ENCODE measurements around the gene SHC3.

The SHC3 gene

GRCh38 chr9:89046832-89047231 lies 131.8 kb downstream of the SHC3 start:
- TF ChIP-seq FOXP2 (optimal IDR thresholded peaks at IDR 0.05; ENCODE audit: borderline replicate concordance, extremely low read depth, extremely low read length, insufficient read depth) (no peak), POLR2AphosphoS5 (IDR thresholded peaks at IDR 0.05; ENCODE audit: low read depth, low read length) (no peak), SIN3A (IDR thresholded peaks at IDR 0.05; ENCODE audit: borderline replicate concordance, insufficient read depth, low read length) (no peak), REST (IDR thresholded peaks at IDR 0.05; ENCODE audit: insufficient read depth in 1 of 2, low read depth in 2 of 2, low read length in 2 of 2) (no peak), TAF1 (IDR thresholded peaks at IDR 0.05; ENCODE audit: borderline replicate concordance, insufficient read depth, low read length) (no peak)

- TF ChIP-seq TAF1 (IDR thresholded peaks at IDR 0.05; ENCODE audit: borderline replicate concordance, insufficient read depth, low read length), result no peak
- TF ChIP-seq SIN3A (IDR thresholded peaks at IDR 0.05; ENCODE audit: borderline replicate concordance, insufficient read depth, low read length), result no peak
- TF ChIP-seq POLR2AphosphoS5 (IDR thresholded peaks at IDR 0.05; ENCODE audit: low read depth, low read length), result no peak
- TF ChIP-seq FOXP2 (optimal IDR thresholded peaks at IDR 0.05; ENCODE audit: borderline replicate concordance, extremely low read depth, extremely low read length, insufficient read depth), result no peak
- no peak for TF ChIP-seq REST (IDR thresholded peaks at IDR 0.05; ENCODE audit: insufficient read depth in 1 of 2, low read depth in 2 of 2, low read length in 2 of 2)
Observed at GRCh38 chr9:89044881-89045280, 133.7 kb downstream of the SHC3 start.

- TF ChIP-seq POLR2AphosphoS5 (IDR thresholded peaks at IDR 0.05; ENCODE audit: low read depth, low read length) (no peak), FOXP2 (optimal IDR thresholded peaks at IDR 0.05; ENCODE audit: borderline replicate concordance, extremely low read depth, extremely low read length, insufficient read depth) (no peak), SIN3A (IDR thresholded peaks at IDR 0.05; ENCODE audit: borderline replicate concordance, insufficient read depth, low read length) (no peak), REST (IDR thresholded peaks at IDR 0.05; ENCODE audit: insufficient read depth in 1 of 2, low read depth in 2 of 2, low read length in 2 of 2) (no peak), TAF1 (IDR thresholded peaks at IDR 0.05; ENCODE audit: borderline replicate concordance, insufficient read depth, low read length) (no peak)
Observed at GRCh38 chr9:89044104-89044503, 134.5 kb downstream of the SHC3 start.

GRCh38 chr9:89042984-89043383 lies 135.6 kb downstream of the SHC3 start:
- TF ChIP-seq TAF1 (IDR thresholded peaks at IDR 0.05; ENCODE audit: borderline replicate concordance, insufficient read depth, low read length), result no peak
- no peak for TF ChIP-seq POLR2AphosphoS5 (IDR thresholded peaks at IDR 0.05; ENCODE audit: low read depth, low read length)
- no peak for TF ChIP-seq SIN3A (IDR thresholded peaks at IDR 0.05; ENCODE audit: borderline replicate concordance, insufficient read depth, low read length)
- no peak for TF ChIP-seq FOXP2 (optimal IDR thresholded peaks at IDR 0.05; ENCODE audit: borderline replicate concordance, extremely low read depth, extremely low read length, insufficient read depth)
- no peak for TF ChIP-seq REST (IDR thresholded peaks at IDR 0.05; ENCODE audit: insufficient read depth in 1 of 2, low read depth in 2 of 2, low read length in 2 of 2)

- no peak for TF ChIP-seq SIN3A (IDR thresholded peaks at IDR 0.05; ENCODE audit: borderline replicate concordance, insufficient read depth, low read length)
- TF ChIP-seq FOXP2 (optimal IDR thresholded peaks at IDR 0.05; ENCODE audit: borderline replicate concordance, extremely low read depth, extremely low read length, insufficient read depth), result no peak
Observed at GRCh38 chr9:89039664-89040063, 139.0 kb downstream of the SHC3 start.
